KBM-7 (cell line): ENCODE measurements around the gene DLG2.
A peak's percentile ranks its signal among the peaks of the same experiment; 100 is the strongest.
"Not testable (repeated sequence)": the region's sequence is repeated elsewhere in the genome, so short reads cannot be mapped to it uniquely, and the experiment has no call there.

Experiments used
- DNase-seq: peaks from one replicate; pipeline ENCODE4 v3.0.0-alpha.2; 2015
- in situ Hi-C: fragments of 300-500 bp; cut with MboI; formaldehyde crosslinking; loops from 2 replicates; pipeline ENCODE4 v1.14.3; 2020; ENCODE audit warnings: low sequenced_read_pairs, low pct_unique_long_range_greater_than_20kb, mixed read lengths

DLG2 gene

GRCh38 chr11:84345597-84345996 is 1281.5 kb downstream of the DLG2 start:
- DNase-seq = no peak
- in situ Hi-C loops = no loop called here

GRCh38 chr11:84345027-84345426 is 1282.1 kb downstream of the DLG2 start:
- in situ Hi-C loops = no loop called here
- DNase-seq = no peak

GRCh38 chr11:84339796-84340195 is 1287.3 kb downstream of the DLG2 start:
- DNase-seq = no peak
- in situ Hi-C loops = no loop called here

GRCh38 chr11:84333221-84333620 is 1293.9 kb downstream of the DLG2 start:
- in situ Hi-C loops = no loop called here
- no peak for DNase-seq

GRCh38 chr11:84322211-84322610 is 1304.9 kb downstream of the DLG2 start:
- in situ Hi-C loops = no loop called here

GRCh38 chr11:84319863-84320262 is 1307.3 kb downstream of the DLG2 start:
- in situ Hi-C loops = no loop called here
- no peak for DNase-seq

More at GRCh38 chr11:84322211-84322610, 1304.9 kb downstream of the DLG2 start:
- no peak for DNase-seq

- in situ Hi-C loops = no loop called here
- no peak for DNase-seq
These were observed 1310.1 kb downstream of the DLG2 start for GRCh38 chr11:84316866-84317555.

GRCh38 chr11:84313830-84314359 is 1313.2 kb downstream of the DLG2 start:
- DNase-seq = no peak
- in situ Hi-C loops = no loop called here

GRCh38 chr11:84310268-84310667 is 1316.9 kb downstream of the DLG2 start:
- in situ Hi-C loops = no loop called here
- no peak for DNase-seq

GRCh38 chr11:84308491-84308890 is 1318.7 kb downstream of the DLG2 start:
- DNase-seq, in situ Hi-C loops: not testable (repeated sequence)

GRCh38 chr11:84300092-84300491 is 1327.1 kb downstream of the DLG2 start:
- DNase-seq = no peak
- in situ Hi-C loops = no loop called here

GRCh38 chr11:84297570-84297969 is 1329.6 kb downstream of the DLG2 start:
- in situ Hi-C loops = no loop called here
- no peak for DNase-seq

- in situ Hi-C loops = no loop called here
- DNase-seq = no peak
These were observed 1331.3 kb downstream of the DLG2 start for GRCh38 chr11:84295815-84296214.

GRCh38 chr11:84292955-84293354 is 1334.2 kb downstream of the DLG2 start:
- DNase-seq = no peak
- in situ Hi-C loops = no loop called here

GRCh38 chr11:84292006-84292405 is 1335.1 kb downstream of the DLG2 start:
- in situ Hi-C loops = no loop called here
- DNase-seq = no peak

GRCh38 chr11:84290647-84291046 is 1336.5 kb downstream of the DLG2 start:
- in situ Hi-C loops = no loop called here
- no peak for DNase-seq

- DNase-seq = no peak
- in situ Hi-C loops = no loop called here
These were observed 1337.7 kb downstream of the DLG2 start for GRCh38 chr11:84289381-84289906.

GRCh38 chr11:84273541-84273940 is 1353.6 kb downstream of the DLG2 start:
- no peak for DNase-seq
- in situ Hi-C loops = no loop called here

GRCh38 chr11:84270466-84270865 is 1356.7 kb downstream of the DLG2 start:
- no peak for DNase-seq
- in situ Hi-C loops = no loop called here

- DNase-seq = no peak
- in situ Hi-C loops = no loop called here
These were observed 1363.1 kb downstream of the DLG2 start for GRCh38 chr11:84264066-84264465.

GRCh38 chr11:84261707-84262106 is 1365.4 kb downstream of the DLG2 start:
- DNase-seq = peak; percentile 8
- in situ Hi-C loops = no loop called here
